ACHN (cell line): ENCODE results near the gene MRPS33.
A peak's percentile ranks its signal among the peaks of the same experiment; 100 is the strongest.
"Not testable (repeated sequence)": the region's sequence is repeated elsewhere in the genome, so short reads cannot be mapped to it uniquely, and the experiment has no call there.

Experiments
- DNase-seq: peaks from one replicate; pipeline ENCODE4 v3.0.0-alpha.2; 2015
- in situ Hi-C: cut with HindIII; loops from 2 replicates; pipeline ENCODE4 v1.10.0; 2017; ENCODE audit warnings: low sequenced_read_pairs, low pct_ligation_motif_present, low pct_unique_long_range_greater_than_20kb

MRPS33 gene

DNA sequence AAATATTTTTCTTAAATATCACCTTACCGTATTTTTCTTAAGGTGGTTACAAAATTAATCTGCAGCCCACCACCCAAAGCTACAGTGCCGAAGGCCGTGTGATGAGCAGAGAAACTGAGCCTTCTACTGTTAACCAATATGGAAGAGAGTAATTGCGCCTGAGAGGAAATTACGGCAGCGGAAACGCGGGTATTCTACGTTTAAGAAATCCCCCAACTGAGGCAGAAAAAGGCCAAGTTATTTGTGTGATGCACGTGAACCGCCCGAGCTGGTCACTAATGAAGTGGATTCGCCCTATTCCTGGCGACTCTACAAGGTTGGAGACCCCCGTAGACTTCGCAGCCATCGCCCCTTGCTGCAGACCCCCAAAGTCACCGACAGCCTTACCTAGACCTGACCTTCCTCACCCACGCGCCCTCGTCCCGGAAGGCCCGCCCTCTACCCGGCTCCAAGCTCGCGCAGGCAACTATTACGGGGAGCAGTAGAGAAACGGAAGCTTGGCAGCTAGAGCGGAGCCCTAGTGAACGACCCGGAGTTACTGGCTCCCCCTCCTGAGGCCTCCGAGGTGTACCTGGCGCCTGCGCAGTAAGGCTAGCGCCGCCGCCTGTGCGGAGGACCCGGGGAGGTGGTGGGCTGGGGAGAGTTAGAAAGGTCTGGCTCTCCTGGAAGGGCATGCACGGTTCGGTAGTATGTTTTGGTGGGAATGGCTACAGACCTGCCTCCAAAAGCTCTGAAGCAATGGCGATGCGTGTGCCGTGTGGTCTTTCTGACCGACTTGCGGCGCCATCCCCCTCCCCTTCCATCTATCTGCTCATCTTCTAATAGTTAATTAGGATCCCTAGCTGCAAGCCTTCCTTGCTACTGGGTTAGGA is at the start of gene MRPS33:
Gene MRPS33, minus strand, starts transcription at position 429 of the 872 bp plus-strand sequence. CDS start 4,319 bp downstream, outside the sequence.
- DNase-seq, result peak; percentile 100
- in situ Hi-C loops, result no loop called here

DNA sequence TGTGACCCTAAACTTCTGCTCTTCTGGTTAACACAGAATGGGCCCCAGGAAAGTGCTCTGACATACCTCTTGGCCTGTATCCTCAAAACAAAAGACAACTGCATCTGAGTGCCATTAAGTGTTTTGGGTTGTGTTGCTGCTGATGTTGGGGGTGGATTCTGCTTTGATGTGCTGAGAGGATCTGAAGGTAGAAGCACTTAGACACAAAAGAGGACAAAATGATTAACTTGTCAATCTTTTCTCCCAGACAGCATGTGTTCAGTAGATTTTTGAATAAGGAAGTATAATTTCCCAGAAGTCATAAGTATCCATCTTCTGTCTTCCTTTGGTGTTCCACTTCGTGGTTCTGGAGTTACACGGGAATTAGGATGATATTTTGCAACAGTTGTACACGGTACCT is 43.0 kb upstream of the MRPS33 start:
- DNase-seq, result no peak
- in situ Hi-C loops, result no loop called here

DNA sequence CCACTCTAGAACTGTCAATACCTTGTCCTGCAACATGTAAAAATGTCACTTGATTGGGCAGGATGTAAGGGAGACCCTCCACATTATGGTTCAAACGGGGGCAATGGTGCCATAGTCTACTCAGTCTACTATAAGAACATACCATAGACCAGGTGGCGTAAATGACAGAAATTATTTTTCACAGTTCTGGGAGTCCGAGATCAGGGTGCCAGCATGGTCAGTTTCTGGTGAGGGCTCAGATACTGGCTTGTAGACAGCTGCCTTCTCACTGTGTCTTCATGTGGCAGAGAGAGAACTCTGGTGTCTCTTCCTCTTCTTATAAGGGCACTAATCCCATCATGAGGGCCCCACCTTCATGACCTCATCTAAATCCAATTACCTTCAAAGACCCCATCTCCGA is 40.4 kb upstream of the MRPS33 start:
- DNase-seq, result no peak
- in situ Hi-C loops, result no loop called here

DNA sequence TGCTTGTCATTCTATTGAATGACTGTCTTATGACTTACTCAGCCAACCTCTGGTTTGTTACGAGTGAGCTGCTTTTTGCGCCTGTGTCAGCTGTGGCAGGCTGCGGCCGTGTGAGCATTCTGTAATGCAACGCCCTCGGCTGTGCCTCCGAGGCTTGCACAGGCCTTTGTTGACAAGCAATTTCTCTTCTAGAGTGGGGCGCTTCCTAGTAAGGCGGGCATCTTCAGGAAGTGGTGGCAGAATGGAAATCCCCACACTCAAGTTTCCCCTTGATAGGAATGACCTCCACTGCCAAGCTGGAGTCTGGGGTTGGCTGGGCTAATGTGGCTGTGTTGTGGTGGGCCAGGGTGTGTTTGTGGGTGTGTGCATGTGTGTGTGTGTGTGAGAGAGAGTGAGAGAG is 38.9 kb upstream of the MRPS33 start:
- DNase-seq, result no peak
- in situ Hi-C loops, result no loop called here

DNA sequence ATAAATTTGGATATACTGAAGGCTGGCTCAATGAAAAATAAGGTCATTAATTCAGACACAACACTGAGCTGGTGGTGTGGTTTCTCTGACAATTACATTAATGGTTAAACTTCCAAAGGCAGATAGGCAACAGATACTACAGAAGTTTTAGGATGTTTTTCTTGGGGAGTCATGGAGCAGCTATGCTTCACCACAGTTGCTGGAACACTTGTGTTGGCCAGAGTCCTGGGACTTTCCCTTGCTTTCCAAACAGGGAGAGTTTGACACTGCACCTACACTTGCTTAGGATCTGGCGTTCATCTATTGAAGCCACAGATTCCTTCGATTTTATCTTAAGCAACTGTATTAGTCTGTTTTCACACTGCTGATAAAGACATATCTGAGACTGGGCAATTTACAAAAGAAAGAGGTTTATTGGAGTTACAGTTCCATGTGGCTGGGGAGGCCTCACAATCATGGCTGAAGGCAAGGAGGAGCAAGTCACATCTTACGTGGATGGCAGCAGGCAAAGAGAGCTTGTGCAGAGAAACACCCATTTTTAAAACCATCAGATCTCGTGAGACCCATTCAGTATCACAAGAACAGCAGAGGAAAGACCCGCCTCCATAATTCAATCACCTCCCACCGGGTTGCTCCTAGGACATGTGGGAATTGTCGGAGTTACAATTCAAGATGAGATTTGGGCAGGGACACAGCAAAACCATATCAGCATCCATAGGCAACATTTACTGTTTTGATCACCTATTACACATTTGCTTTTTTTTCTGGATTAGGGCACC is 31.3 kb upstream of the MRPS33 start:
- DNase-seq, result peak; percentile 99
- in situ Hi-C loops, result no loop called here

DNA sequence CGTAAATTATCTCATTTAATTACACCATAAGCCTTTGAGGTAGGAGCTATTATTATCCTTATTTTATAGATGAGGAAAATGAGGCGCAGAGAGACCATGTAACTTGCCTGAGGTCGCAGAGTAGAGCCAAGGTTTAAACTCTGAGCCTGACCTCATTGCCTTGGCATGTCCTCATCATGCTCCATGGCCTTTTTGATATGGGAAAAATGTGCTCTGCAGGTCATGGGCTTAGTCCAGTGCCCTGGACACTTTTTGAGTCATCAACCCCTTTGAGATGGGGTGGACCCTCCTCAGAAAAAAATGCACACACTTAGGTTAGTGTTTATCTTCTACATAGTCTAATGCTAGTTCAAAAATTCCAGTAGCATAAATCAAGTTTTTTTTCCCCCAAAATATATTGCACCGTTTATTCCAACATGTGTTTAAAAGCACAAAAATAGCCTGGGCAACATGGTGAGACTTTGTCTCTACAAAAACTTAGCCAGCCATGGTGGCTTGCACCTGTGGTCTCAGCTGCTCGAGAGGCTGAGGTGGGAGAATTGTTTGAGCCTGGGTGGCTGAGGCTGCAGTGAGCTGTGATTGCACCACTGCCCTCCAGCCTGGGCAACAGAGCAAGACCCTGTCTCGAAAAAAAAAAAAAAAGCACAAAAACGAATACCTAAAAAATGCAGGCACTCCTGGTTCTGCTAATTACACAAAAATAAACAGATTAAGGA is 30.5 kb upstream of the MRPS33 start:
- peak; percentile 100 for DNase-seq
- in situ Hi-C loops, result no loop called here

DNA sequence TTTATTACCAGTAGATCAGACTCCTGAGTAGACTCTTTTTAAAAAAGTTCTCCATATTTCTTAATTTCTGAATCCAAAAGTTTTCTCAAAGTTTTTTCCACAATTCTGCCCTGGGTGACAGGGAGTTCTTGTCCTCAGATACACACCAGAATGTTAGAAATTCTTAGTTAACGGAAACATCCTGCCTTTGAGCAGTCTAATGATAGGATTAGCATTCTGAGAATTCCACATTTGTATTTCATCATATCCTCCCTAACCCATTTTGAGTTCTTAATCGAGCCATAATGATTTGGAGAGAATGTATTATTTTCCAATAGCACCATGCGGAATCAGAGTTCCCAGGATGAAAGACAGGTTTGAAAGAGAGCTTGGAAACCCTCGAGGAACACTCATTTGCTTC is 28.9 kb upstream of the MRPS33 start:
- in situ Hi-C loops, result no loop called here
- peak; percentile 44 for DNase-seq

DNA sequence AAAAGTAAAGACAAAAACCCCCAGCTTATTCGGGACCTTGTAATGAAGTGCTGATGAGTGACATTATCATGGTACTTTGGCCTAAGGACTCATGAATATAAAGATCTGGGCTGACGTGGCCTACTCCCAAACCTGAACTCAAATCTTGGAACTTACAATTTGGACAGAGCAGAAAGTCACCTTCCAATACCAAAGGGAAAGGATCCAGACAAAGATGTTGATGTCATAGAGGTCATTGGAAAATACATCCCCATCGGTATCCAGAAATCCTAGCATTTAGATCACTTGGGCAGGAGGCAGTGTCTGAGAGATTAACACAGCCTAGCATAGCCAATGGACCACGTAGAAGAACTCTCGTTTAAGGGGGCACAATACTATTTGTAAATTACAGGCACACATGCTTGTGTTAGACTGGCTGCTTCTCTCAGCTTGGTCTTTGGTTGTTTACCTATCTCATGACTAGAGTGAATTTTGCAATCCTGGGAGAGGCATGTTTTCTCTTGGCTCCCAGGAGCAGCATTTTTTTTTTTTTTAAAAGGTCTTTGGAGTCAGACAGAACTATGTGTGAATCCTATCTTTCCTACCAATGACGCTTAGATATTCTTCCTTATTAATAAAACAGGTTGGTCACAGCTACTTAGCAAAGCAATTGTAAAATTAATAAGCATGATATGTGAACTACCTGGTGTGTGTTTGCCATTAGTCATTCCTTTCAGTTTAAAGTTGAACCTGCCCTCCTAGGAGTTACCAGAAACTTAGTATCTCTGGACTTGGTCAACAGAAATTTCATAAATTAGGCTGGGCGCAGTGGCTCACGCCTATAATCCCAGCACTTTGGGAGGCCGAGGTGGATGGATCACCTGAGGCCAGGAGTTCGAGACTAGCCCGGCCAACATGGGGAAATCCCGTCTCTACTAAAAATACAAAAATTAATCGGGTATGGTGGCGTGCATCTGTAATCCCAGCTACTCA is 27.8 kb upstream of the MRPS33 start:
- in situ Hi-C loops, result no loop called here
- DNase-seq, result peak; percentile 18

DNA sequence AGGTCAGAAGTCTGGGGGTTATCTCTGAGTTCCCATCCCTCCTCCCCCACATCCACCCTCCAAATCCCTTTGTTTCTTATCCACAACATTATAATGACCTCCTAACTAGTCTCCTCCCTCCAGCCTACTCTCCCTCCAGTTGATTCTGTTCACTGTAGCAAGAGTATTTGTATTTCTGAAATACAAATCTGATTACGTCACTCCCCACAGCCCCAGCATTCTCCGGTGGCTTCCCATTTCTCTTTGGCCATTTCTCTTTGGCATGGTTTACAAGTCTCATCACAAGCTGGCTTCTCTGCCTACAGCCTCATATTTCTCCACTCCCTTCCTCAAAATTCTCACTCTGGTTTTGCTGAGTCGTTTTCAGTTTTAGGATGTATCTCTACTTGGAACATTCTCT is 24.6 kb upstream of the MRPS33 start:
- in situ Hi-C loops, result no loop called here
- DNase-seq, result no peak

DNA sequence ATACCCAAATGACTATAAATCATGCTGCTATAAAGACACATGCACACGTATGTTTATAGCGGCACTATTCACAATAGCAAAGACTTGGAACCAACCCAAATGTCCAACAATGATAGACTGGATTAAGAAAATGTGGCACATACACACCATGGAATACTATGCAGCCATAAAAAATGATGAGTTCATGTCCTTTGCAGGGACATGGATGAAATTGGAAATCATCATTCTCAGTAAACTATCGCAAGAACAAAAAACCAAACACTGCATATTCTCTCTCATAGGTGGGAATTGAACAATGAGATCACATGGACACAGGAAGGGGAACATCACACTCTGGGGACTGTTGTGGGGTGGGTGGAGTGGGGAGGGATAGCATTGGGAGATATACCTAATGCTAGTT is 23.3 kb upstream of the MRPS33 start:
- DNase-seq, in situ Hi-C loops: not testable (repeated sequence)

DNA sequence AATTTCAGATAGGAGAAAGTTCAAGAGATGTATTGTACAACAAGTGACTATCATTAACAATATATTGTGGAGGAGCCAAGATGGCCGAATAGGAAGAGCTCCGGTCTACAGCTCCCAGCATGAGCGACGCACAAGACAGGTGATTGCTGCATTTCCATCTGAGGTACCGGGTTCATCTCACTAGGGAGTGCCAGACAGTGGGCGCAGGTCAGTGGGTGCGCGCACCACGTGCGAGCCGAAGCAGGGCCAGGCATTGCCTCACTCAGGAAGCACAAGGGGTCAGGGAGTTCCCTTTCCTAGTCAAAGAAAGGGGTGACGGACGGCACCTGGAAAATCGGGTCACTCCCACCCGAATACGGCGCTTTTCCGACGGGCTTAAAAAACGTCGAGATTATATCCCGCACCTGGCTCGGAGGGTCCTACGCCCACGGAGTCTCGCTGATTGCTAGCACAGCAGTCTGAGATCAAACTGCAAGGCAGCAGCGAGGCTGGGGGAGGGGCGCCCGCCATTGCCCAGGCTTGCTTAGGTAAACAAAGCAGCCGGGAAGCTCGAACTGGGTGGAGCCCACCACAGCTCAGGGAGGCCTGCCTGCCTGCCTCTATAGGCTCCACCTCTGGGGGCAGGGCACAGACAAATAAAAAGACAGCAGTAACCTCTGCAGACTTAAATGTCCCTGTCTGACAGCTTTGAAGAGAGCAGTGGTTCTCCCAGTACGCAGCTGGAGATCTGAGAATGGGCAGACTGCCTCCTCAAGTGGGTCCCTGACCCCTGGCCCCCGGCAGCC is 18.0 kb upstream of the MRPS33 start:
- in situ Hi-C loops, DNase-seq: not testable (repeated sequence)

DNA sequence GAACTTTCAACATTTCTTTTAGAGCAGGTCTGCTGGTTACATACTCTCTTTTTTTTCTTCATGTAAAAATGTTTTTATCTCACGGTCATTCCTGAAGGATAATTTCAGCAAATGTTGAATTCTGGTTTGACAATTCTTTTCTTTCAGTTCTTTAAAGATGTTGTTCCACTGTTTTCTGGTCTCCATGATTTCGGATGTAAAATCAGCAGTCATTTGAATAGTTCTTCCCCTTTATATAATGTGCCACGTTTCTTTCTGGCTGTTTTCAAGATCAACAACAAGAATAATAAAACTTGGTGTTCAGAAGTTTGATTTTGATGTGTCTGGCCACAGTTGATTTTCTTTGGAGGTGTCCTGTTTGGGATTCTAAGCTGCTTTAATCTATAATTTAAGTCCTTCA is 14.0 kb upstream of the MRPS33 start:
- peak; percentile 42 for DNase-seq
- in situ Hi-C loops, result no loop called here

DNA sequence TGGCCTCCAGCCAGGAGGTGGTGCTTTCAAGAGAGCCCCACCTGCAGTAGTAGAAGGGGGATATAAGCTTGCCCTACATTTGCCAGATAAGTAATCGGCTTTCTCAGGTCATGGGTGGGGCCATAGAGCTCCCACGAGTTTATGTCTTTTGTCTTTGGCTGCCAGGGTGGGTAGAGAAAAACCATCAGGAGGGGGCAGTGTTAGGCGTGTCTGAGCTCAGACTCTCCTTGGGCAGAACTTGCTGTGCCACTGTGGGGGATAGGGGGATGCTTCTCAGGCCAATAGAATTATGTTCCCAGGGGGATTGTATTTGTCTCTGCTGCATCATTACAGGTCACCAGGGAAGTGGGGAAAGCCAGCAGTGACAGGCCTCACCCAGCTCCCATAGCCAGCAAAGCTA is 12.3 kb upstream of the MRPS33 start:
- in situ Hi-C loops, result no loop called here

DNA sequence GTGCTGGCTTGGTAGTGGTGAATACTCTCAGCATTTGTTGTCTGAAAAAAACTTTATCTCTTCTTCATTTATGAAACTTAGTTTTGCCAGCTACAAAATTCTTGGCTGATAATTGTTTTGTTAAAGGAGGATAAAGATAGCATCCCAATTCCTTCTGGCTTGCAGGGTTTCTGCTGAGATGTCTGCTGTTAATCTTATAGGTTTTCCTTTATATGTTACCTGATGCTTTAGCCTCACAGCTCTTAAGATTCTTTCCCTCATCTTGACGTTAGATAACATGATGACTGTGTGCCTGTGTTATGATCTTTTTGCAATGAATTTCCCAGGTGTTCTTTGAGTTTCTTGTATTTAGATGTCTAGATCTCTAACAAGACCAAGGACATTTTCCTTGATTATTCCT is 9.9 kb upstream of the MRPS33 start:
- DNase-seq, result peak; percentile 32
- in situ Hi-C loops, result no loop called here

More for the DNA sequence above, 12.3 kb upstream of the MRPS33 start:
- no peak for DNase-seq

DNA sequence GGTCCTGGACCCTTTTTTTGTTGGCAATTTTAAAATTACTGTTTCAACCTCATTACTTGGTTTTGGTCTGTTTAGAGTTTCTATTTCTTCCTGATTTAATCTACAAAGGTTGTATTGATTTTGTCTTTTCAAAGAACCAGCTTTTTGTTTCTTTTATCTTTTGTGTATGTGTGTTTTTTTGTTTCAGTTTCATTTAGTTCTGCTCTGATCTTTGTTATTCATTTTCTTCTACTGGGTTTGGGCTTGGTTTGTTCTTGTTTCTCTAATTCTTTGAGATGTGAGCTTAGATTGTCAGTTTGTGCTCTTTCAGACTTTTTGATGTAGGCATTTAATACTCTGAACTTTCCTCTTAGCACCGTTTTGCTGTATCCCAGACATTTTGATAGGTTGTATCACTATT is 8.5 kb upstream of the MRPS33 start:
- no peak for DNase-seq
- in situ Hi-C loops, result no loop called here

DNA sequence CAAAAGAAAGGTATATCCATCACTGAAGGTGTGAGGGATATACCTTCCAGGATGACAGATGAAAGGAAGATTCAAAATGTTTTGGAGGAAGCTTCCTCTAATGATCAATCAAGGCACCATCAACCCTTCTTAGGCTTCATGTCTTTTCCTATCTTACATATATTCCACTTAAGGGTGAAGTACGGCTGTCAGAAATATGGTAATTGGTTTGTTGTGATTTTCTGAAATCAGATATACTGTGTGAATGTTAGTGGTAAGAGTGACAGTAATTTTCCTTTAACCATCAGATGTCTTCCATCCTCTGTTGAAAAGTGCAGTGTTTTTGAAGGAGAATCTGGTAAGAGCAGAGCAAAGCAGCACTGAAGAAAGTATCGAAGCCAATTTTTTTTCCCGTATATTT is 2.8 kb upstream of the MRPS33 start:
- in situ Hi-C loops, result no loop called here

DNA sequence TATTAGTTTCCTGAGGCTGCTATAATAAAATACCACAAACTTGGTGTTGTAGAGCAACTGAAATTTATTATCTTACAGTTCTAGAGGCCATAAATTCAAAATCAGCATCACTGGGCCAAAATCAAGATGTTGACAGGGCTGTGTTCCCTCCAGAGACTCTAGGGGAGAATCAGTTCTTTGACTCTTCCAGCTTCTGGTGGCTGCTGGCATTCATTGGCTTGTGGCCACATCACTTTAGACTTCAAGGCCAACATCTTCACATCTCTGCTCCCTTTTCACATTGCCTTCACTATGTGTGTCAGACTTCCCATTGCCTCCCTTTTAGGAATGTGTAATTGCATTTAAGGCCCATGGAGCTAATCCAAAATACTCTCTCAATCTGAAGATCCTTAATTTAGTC is 1.6 kb upstream of the MRPS33 start:
- no peak for DNase-seq
- in situ Hi-C loops, result no loop called here

More for the DNA sequence above, 2.8 kb upstream of the MRPS33 start:
- DNase-seq, result no peak
